Smooth muscle cell (in vitro differentiated cells): ENCODE data around the gene ENTPD3. TPM values are rescaled to one million over a fixed set of nuclear protein-coding genes. Genes with fewer than 3 reads are reported as not detected.

Experiments
- DNase-seq: peaks from one replicate; lab custom pipeline; 2025; ENCODE audit not compliant: unreplicated experiment; lab: John Stamatoyannopoulos, UW
- H2AFZ ChIP-seq: fragments of 200-600 bp; sonication (generic); 2 replicates; pipeline ENCODE4 v1.6.0; 2016; ENCODE audit warnings: antibody characterized with exemption, low read depth, mild to moderate bottlenecking
- H3F3A ChIP-seq: fragments of 200-600 bp; sonication (generic); 2 replicates; pipeline ENCODE4 v1.6.0; 2017; ENCODE audit warnings: antibody characterized with exemption, low read depth
- H3K27ac ChIP-seq: fragments of 200-600 bp; sonication (generic); 2 replicates; pipeline ENCODE4 v1.5.1; 2016; ENCODE audit warnings: low read depth, mild to moderate bottlenecking
- H3K27me3 ChIP-seq: fragments of 200-600 bp; sonication (generic); 2 replicates; pipeline ENCODE4 v1.6.1; 2016; ENCODE audit warnings: low read depth, mild to moderate bottlenecking
- H3K36me3 ChIP-seq: fragments of 200-600 bp; sonication (generic); 2 replicates; pipeline ENCODE4 v1.5.1; 2016; ENCODE audit warnings: low read depth
- H3K4me1 ChIP-seq: fragments of 200-600 bp; sonication (generic); 2 replicates; pipeline ENCODE4 v1.5.1; 2016; ENCODE audit warnings: low read depth
- H3K4me2 ChIP-seq: fragments of 200-600 bp; sonication (generic); 2 replicates; pipeline ENCODE4 v1.6.0; 2016; ENCODE audit warnings: mild to moderate bottlenecking
- H3K4me3 ChIP-seq: fragments of 200-600 bp; sonication (generic); 2 replicates; pipeline ENCODE4 v1.5.1; 2016; ENCODE audit warnings: mild to moderate bottlenecking
- H3K79me2 ChIP-seq: fragments of 200-600 bp; sonication (generic); 2 replicates; pipeline ENCODE4 v1.6.0; 2016; ENCODE audit warnings: low read depth, mild to moderate bottlenecking
- H3K9ac ChIP-seq: fragments of 200-600 bp; sonication (generic); 2 replicates; pipeline ENCODE4 v1.6.0; 2016; ENCODE audit warnings: low read depth
- H3K9me3 ChIP-seq: fragments of 200-600 bp; sonication (generic); replicated peaks from 2 replicates; pipeline ENCODE4 v1.5.1; 2016; ENCODE audit warnings: low read depth
- H4K20me1 ChIP-seq: fragments of 200-600 bp; sonication (generic); 2 replicates; pipeline ENCODE4 v1.6.0; 2016; ENCODE audit warnings: low read depth
- WGBS: methylation state at CpG from one replicate; pipeline ENCODE4 v1.1.7; 2016; ENCODE audit warnings: low lambda C conversion rate; 5-methylcytosine and 5-hydroxymethylcytosine counted together
- polyA plus RNA-seq: library from polyadenylated mRNA; unstranded; fragments of >200 nt; fragmentation: Nextera tagmentation; extraction: Ambion mirVana; gene quantifications from 2 replicates; pipeline ENCODE4 v1.2.1, GENCODE V29; 2016
- total RNA-seq: library from RNA; depleted of rRNA; stranded (reverse); fragments of >200 nt; gene quantifications from 2 replicates; pipeline ENCODE4 v1.2.3, GENCODE V29; 2014
- TF ChIP-seq, protein P1 (sequence below): fragments of 200-600 bp; sonication (generic); IDR thresholded peaks from 2 replicates; pipeline ENCODE4 v1.5.1; 2017; ENCODE audit warnings: borderline replicate concordance, mild to moderate bottlenecking, antibody characterized with exemption; ENCODE audit not compliant: insufficient read depth, poor library complexity, severe bottlenecking

Gene ENTPD3
- total and polyA plus RNA-seq, 2 experiments from 2014 or later: 1.5 to 4.0 TPM

- no peaks in the 10 kb centered on the region for H3K27me3 ChIP-seq
- peaks cover 34% of the 10 kb centered on the region for H3F3A ChIP-seq
- H2AFZ ChIP-seq: no peak overlapping the region
- H3K4me3 ChIP-seq: no peak overlapping the region
- H3K4me1 ChIP-seq: no peaks in the 10 kb centered on the region
- H4K20me1 ChIP-seq: peaks cover 26% of the 10 kb centered on the region
- TF ChIP-seq, protein P1, sequence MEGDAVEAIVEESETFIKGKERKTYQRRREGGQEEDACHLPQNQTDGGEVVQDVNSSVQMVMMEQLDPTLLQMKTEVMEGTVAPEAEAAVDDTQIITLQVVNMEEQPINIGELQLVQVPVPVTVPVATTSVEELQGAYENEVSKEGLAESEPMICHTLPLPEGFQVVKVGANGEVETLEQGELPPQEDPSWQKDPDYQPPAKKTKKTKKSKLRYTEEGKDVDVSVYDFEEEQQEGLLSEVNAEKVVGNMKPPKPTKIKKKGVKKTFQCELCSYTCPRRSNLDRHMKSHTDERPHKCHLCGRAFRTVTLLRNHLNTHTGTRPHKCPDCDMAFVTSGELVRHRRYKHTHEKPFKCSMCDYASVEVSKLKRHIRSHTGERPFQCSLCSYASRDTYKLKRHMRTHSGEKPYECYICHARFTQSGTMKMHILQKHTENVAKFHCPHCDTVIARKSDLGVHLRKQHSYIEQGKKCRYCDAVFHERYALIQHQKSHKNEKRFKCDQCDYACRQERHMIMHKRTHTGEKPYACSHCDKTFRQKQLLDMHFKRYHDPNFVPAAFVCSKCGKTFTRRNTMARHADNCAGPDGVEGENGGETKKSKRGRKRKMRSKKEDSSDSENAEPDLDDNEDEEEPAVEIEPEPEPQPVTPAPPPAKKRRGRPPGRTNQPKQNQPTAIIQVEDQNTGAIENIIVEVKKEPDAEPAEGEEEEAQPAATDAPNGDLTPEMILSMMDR: no peak
- H3K27ac ChIP-seq: no peak overlapping the region
- WGBS: 83% methylated on average over 9 of the region's 9 CpGs
- H3K9ac ChIP-seq: no peak overlapping the region
- no peaks in the 10 kb centered on the region for H3K79me2 ChIP-seq
- H3K4me2 ChIP-seq: no peak overlapping the region
- no peak for DNase-seq
- H3K36me3 ChIP-seq: no peaks in the 10 kb centered on the region
- no peaks in the 10 kb centered on the region for H3K9me3 ChIP-seq
Measured at GRCh38 chr3:40464339-40465110, 77.5 kb downstream of the ENTPD3 start.

DNA sequence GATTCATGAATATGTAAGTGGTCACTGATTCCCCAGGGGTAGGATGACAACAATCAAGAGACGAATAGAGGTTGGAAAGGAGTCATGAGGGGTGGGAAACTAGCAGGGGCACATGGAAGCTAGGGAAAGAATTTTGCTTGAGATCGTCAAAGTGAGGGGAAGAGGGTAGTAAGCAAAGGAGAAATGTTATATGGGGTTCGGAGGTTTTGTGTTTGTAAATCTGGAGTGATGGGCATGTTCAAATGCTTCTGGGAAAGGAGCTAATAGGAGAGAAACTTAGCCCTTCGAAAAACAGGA is 78.1 kb downstream of the ENTPD3 start:
- no peaks in the 10 kb centered on the region for H3K9me3 ChIP-seq
- H3K79me2 ChIP-seq: no peaks in the 10 kb centered on the region
- peak overlapping the region; percentile 1 for H3K27ac ChIP-seq
- DNase-seq: no peak
- no peaks in the 10 kb centered on the region for H3K4me1 ChIP-seq
- no peaks in the 10 kb centered on the region for H3K27me3 ChIP-seq
- H2AFZ ChIP-seq: no peak overlapping the region
- no peak overlapping the region for H3K4me2 ChIP-seq
- H3K9ac ChIP-seq: no peak overlapping the region
- 87% methylated on average over 4 of the region's 4 CpGs for WGBS
- H4K20me1 ChIP-seq: peaks cover 21% of the 10 kb centered on the region
- H3F3A ChIP-seq: peaks cover 34% of the 10 kb centered on the region
- H3K4me3 ChIP-seq: no peak overlapping the region
- H3K36me3 ChIP-seq: no peaks in the 10 kb centered on the region
- TF ChIP-seq, protein P1: no peak

DNA sequence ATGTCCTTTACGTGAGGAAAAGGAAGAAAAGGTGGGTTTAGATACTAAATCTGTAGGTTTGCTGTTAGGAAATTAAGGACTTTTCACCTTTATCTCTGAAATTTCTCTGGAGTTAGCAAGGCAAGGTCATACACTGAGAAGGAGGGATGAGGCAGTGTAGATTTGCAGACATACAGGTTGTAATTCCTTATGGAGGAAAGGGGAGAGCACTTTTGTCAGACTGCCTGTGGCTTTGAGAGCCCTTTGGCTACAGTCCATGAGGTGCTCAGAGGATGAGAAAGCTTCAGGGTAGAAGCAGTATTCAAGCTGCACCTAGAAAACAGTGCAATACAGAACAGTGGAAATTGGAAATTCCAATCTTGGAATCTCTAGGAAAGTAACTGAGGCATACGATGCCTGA is 78.5 kb downstream of the ENTPD3 start:
- no peak overlapping the region for H3K4me2 ChIP-seq
- H3K36me3 ChIP-seq: no peaks in the 10 kb centered on the region
- TF ChIP-seq, protein P1: no peak
- no peaks in the 10 kb centered on the region for H3K4me1 ChIP-seq
- H3F3A ChIP-seq: peaks cover 31% of the 10 kb centered on the region
- H3K4me3 ChIP-seq: no peak overlapping the region
- H3K27me3 ChIP-seq: no peaks in the 10 kb centered on the region
- H3K27ac ChIP-seq: peak overlapping the region; percentile 1
- 85% methylated on average over 2 of the region's 2 CpGs for WGBS
- no peak for DNase-seq
- no peaks in the 10 kb centered on the region for H3K9me3 ChIP-seq
- H3K9ac ChIP-seq: no peak overlapping the region
- no peaks in the 10 kb centered on the region for H3K79me2 ChIP-seq
- H4K20me1 ChIP-seq: peaks cover 17% of the 10 kb centered on the region
- H2AFZ ChIP-seq: no peak overlapping the region

DNA sequence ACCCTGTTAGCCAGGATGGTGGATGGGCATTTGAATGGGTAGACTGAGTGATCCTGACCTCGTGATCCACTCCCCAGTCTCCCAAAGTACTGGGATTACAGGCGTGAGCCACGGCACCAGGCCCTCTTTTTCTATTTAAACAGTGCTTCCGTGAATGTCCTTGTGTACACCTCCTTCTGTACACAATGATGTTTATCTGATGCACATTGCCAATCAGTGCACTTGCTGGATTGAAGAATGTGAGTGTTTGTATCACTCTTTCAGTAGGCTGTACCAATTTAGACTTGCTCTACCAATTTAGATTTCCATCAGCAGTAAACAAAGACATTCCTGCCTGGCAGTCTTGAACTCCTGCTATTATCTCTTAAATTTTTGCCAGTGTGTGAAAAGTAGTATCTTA is 81.0 kb downstream of the ENTPD3 start:
- Histone ChIP-seq H3K9ac (no peak overlapping the region), H3K27me3 (no peaks in the 10 kb centered on the region), H3F3A (peaks cover 20% of the 10 kb centered on the region), H3K27ac (no peak overlapping the region), H4K20me1 (peaks cover 5% of the 10 kb centered on the region), H3K4me3 (no peak overlapping the region), H3K4me2 (no peak overlapping the region), H2AFZ (no peak overlapping the region), H3K79me2 (no peaks in the 10 kb centered on the region), H3K36me3 (no peaks in the 10 kb centered on the region), H3K9me3 (no peaks in the 10 kb centered on the region), H3K4me1 (no peaks in the 10 kb centered on the region)
- WGBS: 87% methylated on average over 4 of the region's 4 CpGs
- no peak for DNase-seq
- TF ChIP-seq, protein P1: no peak
